GM23338 (cell line): ENCODE results near the gene RNF20. TPM values are rescaled to one million over a fixed set of nuclear protein-coding genes. Genes with fewer than 3 reads are reported as not detected.

Experiments
- ATAC-seq: fragments of 200-7000 bp; cut with Tn5 transposase; 3 replicates; pipeline ENCODE4 v1.9.1; 2020
- DNase-seq: peaks from one replicate; pipeline ENCODE4 v3.0.0-alpha.2; 2015; ENCODE audit warnings: low spot score
- H2AFZ ChIP-seq: fragments of 200-600 bp; sonication (generic); 2 replicates; pipeline ENCODE4 v1.8.0; 2016; ENCODE audit warnings: antibody characterized with exemption, mild to moderate bottlenecking, moderate library complexity
- H3F3A ChIP-seq: fragments of 200-600 bp; sonication (generic); replicated peaks from 2 replicates; pipeline ENCODE4 v1.8.0; 2017; ENCODE audit warnings: antibody characterized with exemption, mixed run types, low read depth
- H3K27ac ChIP-seq: fragments of 200-600 bp; sonication (generic); 2 replicates; pipeline ENCODE4 v1.6.1; 2016; ENCODE audit warnings: low read depth
- H3K27me3 ChIP-seq: fragments of 200-600 bp; sonication (generic); 2 replicates; pipeline ENCODE4 v1.8.0; 2016; ENCODE audit warnings: mild to moderate bottlenecking, mixed run types, moderate library complexity; ENCODE audit not compliant: insufficient read depth
- H3K36me3 ChIP-seq: fragments of 200-600 bp; sonication (generic); 2 replicates; pipeline ENCODE4 v1.8.0; 2016; ENCODE audit warnings: mild to moderate bottlenecking; ENCODE audit not compliant: insufficient read depth
- H3K4me1 ChIP-seq: fragments of 200-600 bp; sonication (generic); 2 replicates; pipeline ENCODE4 v1.8.0; 2016; ENCODE audit warnings: mild to moderate bottlenecking, moderate library complexity; ENCODE audit not compliant: insufficient read depth
- H3K4me2 ChIP-seq: fragments of 200-600 bp; sonication (generic); 2 replicates; pipeline ENCODE4 v1.7.1; 2017; ENCODE audit warnings: mixed run types
- H3K4me3 ChIP-seq: fragments of 200-600 bp; sonication (generic); 2 replicates; pipeline ENCODE4 v1.6.1; 2016; ENCODE audit warnings: mixed run types
- H3K79me2 ChIP-seq: fragments of 200-600 bp; sonication (generic); replicated peaks from 2 replicates; pipeline ENCODE4 v1.8.0; 2017; ENCODE audit warnings: mild to moderate bottlenecking; ENCODE audit not compliant: insufficient read depth
- H3K9me2 ChIP-seq: fragments of 200-600 bp; sonication (generic); 2 replicates; pipeline ENCODE4 v1.8.0; 2017; ENCODE audit not compliant: insufficient read depth
- H4K20me1 ChIP-seq: fragments of 200-600 bp; sonication (generic); replicated peaks from 2 replicates; pipeline ENCODE4 v1.8.0; 2017; ENCODE audit warnings: mild to moderate bottlenecking; ENCODE audit not compliant: insufficient read depth
- H3K27ac Mint-ChIP-seq: 2 replicates; pipeline ENCODE4 v1.8.0; 2020; ENCODE audit warnings: inconsistent platforms, mild to moderate bottlenecking, moderate library complexity, mixed read lengths
- H3K27me3 Mint-ChIP-seq: 3 replicates; pipeline ENCODE4 v1.8.0; 2022; ENCODE audit warnings: low read depth, mild to moderate bottlenecking, moderate library complexity, mixed read lengths, inconsistent platforms; ENCODE audit not compliant: insufficient read depth, poor library complexity
- H3K36me3 Mint-ChIP-seq: 3 replicates; pipeline ENCODE4 v1.8.0; 2021; ENCODE audit warnings: low read depth, mild to moderate bottlenecking, inconsistent platforms, moderate library complexity, mixed read lengths
- H3K4me1 Mint-ChIP-seq: 3 replicates; pipeline ENCODE4 v1.8.0; 2020; ENCODE audit warnings: mild to moderate bottlenecking, inconsistent platforms, mixed read lengths
- H3K4me3 Mint-ChIP-seq: 3 replicates; pipeline ENCODE4 v1.8.0; 2021; ENCODE audit warnings: moderate library complexity, mild to moderate bottlenecking, inconsistent platforms, mixed read lengths
- H3K9me3 Mint-ChIP-seq: 3 replicates; pipeline ENCODE4 v1.8.0; 2020; ENCODE audit warnings: moderate library complexity, mild to moderate bottlenecking, inconsistent platforms, mixed read lengths
- CREB1 ChIP-seq: fragments of 250-450 bp; sonication (Bioruptor Pico); IDR thresholded peaks from 2 replicates; pipeline ENCODE4 v1.5.0; 2020; ENCODE audit warnings: low read depth, mild to moderate bottlenecking, moderate library complexity
- CTCF ChIP-seq, 2 experiments: fragments of 200-600 bp in 1 of 2; sonication (generic) in 1 of 2; conservative IDR thresholded peaks; 2 replicates each; pipeline versions ENCODE4 v1.5.1 to v1.6.1; 2016 to 2017; ENCODE audit warnings: antibody characterized with exemption in 2 of 2, low read depth in 2 of 2, mild to moderate bottlenecking in 2 of 2, moderate library complexity in 1 of 2
- EZH2phosphoT487 ChIP-seq: fragments of 200-600 bp; sonication (generic); IDR thresholded peaks from one replicate; pipeline ENCODE4 v1.8.1; 2018; ENCODE audit warnings: antibody characterized with exemption; ENCODE audit not compliant: unreplicated experiment
- JUNB ChIP-seq: IDR thresholded peaks from one replicate; pipeline ENCODE4 v1.6.1; 2016; ENCODE audit warnings: antibody characterized with exemption; ENCODE audit not compliant: unreplicated experiment
- NANOG ChIP-seq: IDR thresholded peaks from 2 replicates; pipeline ENCODE4 v1.6.1; 2016; ENCODE audit warnings: antibody characterized with exemption, borderline replicate concordance
- POLR2AphosphoS5 ChIP-seq: IDR thresholded peaks from 2 replicates; pipeline ENCODE4 v1.6.1; 2016; ENCODE audit warnings: antibody characterized with exemption, low read depth
- STAT1 ChIP-seq: IDR thresholded peaks from one replicate; pipeline ENCODE4 v1.6.1; 2016; ENCODE audit warnings: antibody characterized with exemption; ENCODE audit not compliant: unreplicated experiment
- ZNF114 ChIP-seq: fragments of 250-450 bp; sonication (Bioruptor Pico); IDR thresholded peaks from 2 replicates; pipeline ENCODE4 v1.5.0; 2020; ENCODE audit warnings: mild to moderate bottlenecking, moderate library complexity
- ZNF331 ChIP-seq: fragments of 250-450 bp; sonication (Bioruptor Pico); IDR thresholded peaks from 2 replicates; pipeline ENCODE4 v1.5.0; 2020; ENCODE audit warnings: low read depth, mild to moderate bottlenecking, moderate library complexity
- ZNF462 ChIP-seq: fragments of 250-450 bp; sonication (Bioruptor Pico); IDR thresholded peaks from 2 replicates; pipeline ENCODE4 v1.5.0; 2020; ENCODE audit warnings: mild to moderate bottlenecking, moderate library complexity
- polyA plus RNA-seq: library from polyadenylated mRNA; unstranded; fragments of >200 nt; fragmentation: Nextera tagmentation; extraction: Ambion mirVana; gene quantifications from 2 replicates; pipeline ENCODE4 v1.2.1, GENCODE V29; 2016
- total RNA-seq: library from RNA; depleted of rRNA; stranded (reverse); fragments of >200 nt; shearing (Covaris generic); gene quantifications from 2 replicates; pipeline ENCODE4 v1.2.3, GENCODE V29; 2014
- TF ChIP-seq, protein P1 (sequence below): IDR thresholded peaks from 2 replicates; pipeline ENCODE4 v1.6.1; 2016; ENCODE audit warnings: antibody characterized with exemption

RNF20 gene
- total and polyA plus RNA-seq, 2 experiments from 2014 or later, result 33.6 to 36.2 TPM

GRCh38 chr9:101527066-101527465, 6.6 kb upstream of the RNF20 start:
- Histone ChIP-seq H3F3A (no peaks in the 10 kb centered on the region), H3K27ac (no peak overlapping the region), H3K4me1 (no peaks in the 10 kb centered on the region), H3K9me2 (no peaks in the 10 kb centered on the region), H4K20me1 (no peaks in the 10 kb centered on the region), H3K79me2 (no peaks in the 10 kb centered on the region), H3K4me3 (no peak overlapping the region), H3K36me3 (no peaks in the 10 kb centered on the region), H3K27me3 (no peaks in the 10 kb centered on the region), H2AFZ (peak overlapping the region; percentile 50), H3K4me2 (no peak overlapping the region)
- peaks cover 19% of the 10 kb centered on the region for H3K4me1 Mint-ChIP-seq
- H3K27ac Mint-ChIP-seq, result no peak overlapping the region
- no peak overlapping the region for H3K4me3 Mint-ChIP-seq
- no peaks in the 10 kb centered on the region for H3K36me3 Mint-ChIP-seq
- ATAC-seq (no peak), DNase-seq (no peak)
- no peaks in the 10 kb centered on the region; the same call in 1 of the 3 replicates for H3K9me3 Mint-ChIP-seq
- no peaks in the 10 kb centered on the region for H3K27me3 Mint-ChIP-seq
- no peak for TF ChIP-seq ZNF114 (CRISPR knock-in tag)
- TF ChIP-seq POLR2AphosphoS5, result no peak
- no peak for TF ChIP-seq ZNF331
- no peak for TF ChIP-seq NANOG
- no peak for TF ChIP-seq JUNB
- TF ChIP-seq, protein P1, sequence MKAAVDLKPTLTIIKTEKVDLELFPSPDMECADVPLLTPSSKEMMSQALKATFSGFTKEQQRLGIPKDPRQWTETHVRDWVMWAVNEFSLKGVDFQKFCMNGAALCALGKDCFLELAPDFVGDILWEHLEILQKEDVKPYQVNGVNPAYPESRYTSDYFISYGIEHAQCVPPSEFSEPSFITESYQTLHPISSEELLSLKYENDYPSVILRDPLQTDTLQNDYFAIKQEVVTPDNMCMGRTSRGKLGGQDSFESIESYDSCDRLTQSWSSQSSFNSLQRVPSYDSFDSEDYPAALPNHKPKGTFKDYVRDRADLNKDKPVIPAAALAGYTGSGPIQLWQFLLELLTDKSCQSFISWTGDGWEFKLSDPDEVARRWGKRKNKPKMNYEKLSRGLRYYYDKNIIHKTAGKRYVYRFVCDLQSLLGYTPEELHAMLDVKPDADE, result no peak
- no peak for TF ChIP-seq STAT1
- no peak for TF ChIP-seq ZNF462 (CRISPR knock-in tag)
- no peak for TF ChIP-seq EZH2phosphoT487
- TF ChIP-seq CTCF (conservative IDR thresholded peaks at IDR 0.05; ENCODE audit: low read depth in 2 of 2), result no peak
- no peak for TF ChIP-seq CREB1
